Keratinocyte (primary cell): ENCODE results near the gene ATP1A4. TPM values are rescaled to one million over a fixed set of nuclear protein-coding genes. Genes with fewer than 3 reads are reported as not detected.

Experiments used
- DNase-seq: peaks from one replicate; pipeline ENCODE4 v3.0.0-alpha.2; 2011; ENCODE audit warnings: low read depth, missing footprints, low spot score
- FAIRE-seq: peaks from 2 replicates; lab custom pipeline; 2011; peaks lifted over from hg19 to GRCh38; lab: Jason Lieb, UNC
- H2AFZ ChIP-seq: 2 replicates; pipeline ENCODE4 v1.6.0; 2012; ENCODE audit warnings: low read length, control low read depth, inconsistent platforms; ENCODE audit not compliant: control insufficient read depth
- H3K27ac ChIP-seq: 2 replicates; pipeline ENCODE4 v1.5.1; 2011; ENCODE audit warnings: low read length; ENCODE audit not compliant: control insufficient read depth, insufficient read depth
- H3K27me3 ChIP-seq: 3 replicates; pipeline ENCODE4 v1.6.0; 2011; ENCODE audit warnings: low read length; ENCODE audit not compliant: control insufficient read depth, insufficient read depth; ENCODE audit errors: extremely low read depth
- H3K36me3 ChIP-seq, 2 experiments: 2 replicates in 1 of 2; 3 replicates in 1 of 2; pipeline ENCODE4 v1.5.1; 2011; ENCODE audit warnings: low read length in 2 of 2, mild to moderate bottlenecking in 1 of 2; ENCODE audit not compliant: control insufficient read depth in 2 of 2, insufficient read depth in 2 of 2; ENCODE audit errors: extremely low read depth in 1 of 2
- H3K4me1 ChIP-seq: 3 replicates; pipeline ENCODE4 v1.5.1; 2011; ENCODE audit warnings: low read length; ENCODE audit not compliant: control insufficient read depth, insufficient read depth; ENCODE audit errors: extremely low read depth
- H3K4me2 ChIP-seq: 3 replicates; pipeline ENCODE4 v1.6.0; 2011; ENCODE audit warnings: low read depth, low read length; ENCODE audit not compliant: control insufficient read depth, insufficient read depth; ENCODE audit errors: extremely low read depth
- H3K4me3 ChIP-seq, 3 experiments: fragments of 200-600 bp in 1 of 3; sonication (generic) in 1 of 3; 2 replicates in 2 of 3; 3 replicates in 1 of 3; pipeline ENCODE4 v1.5.1; 2011 to 2016; ENCODE audit warnings: low read length in 3 of 3, mild to moderate bottlenecking in 3 of 3, control low read depth in 2 of 3, inconsistent platforms in 1 of 3, low read depth in 1 of 3, mixed read lengths in 1 of 3, mixed run types in 1 of 3, moderate library complexity in 1 of 3; ENCODE audit not compliant: control insufficient read depth in 2 of 3, insufficient read depth in 2 of 3; ENCODE audit errors: extremely low read depth in 1 of 3
- H3K79me2 ChIP-seq: 2 replicates; pipeline ENCODE4 v1.6.0; 2012; ENCODE audit warnings: low read length; ENCODE audit not compliant: control insufficient read depth, insufficient read depth
- H3K9ac ChIP-seq: 3 replicates; pipeline ENCODE4 v1.6.0; 2011; ENCODE audit warnings: low read length; ENCODE audit not compliant: control insufficient read depth, insufficient read depth; ENCODE audit errors: extremely low read depth
- H3K9me1 ChIP-seq: 3 replicates; pipeline ENCODE4 v1.6.0; 2011; ENCODE audit warnings: low read length; ENCODE audit not compliant: control insufficient read depth, insufficient read depth; ENCODE audit errors: extremely low read depth
- H3K9me3 ChIP-seq: 2 replicates; pipeline ENCODE4 v1.5.1; 2012; ENCODE audit warnings: low read depth, low read length; ENCODE audit not compliant: control insufficient read depth
- H4K20me1 ChIP-seq: 3 replicates; pipeline ENCODE4 v1.6.0; 2011; ENCODE audit warnings: low read length; ENCODE audit not compliant: control insufficient read depth, insufficient read depth; ENCODE audit errors: extremely low read depth
- EZH2 ChIP-seq: IDR thresholded peaks from one replicate; pipeline ENCODE4 v1.6.1; 2012; ENCODE audit warnings: inconsistent platforms, mild to moderate bottlenecking, low read length, moderate library complexity
- dilution Hi-C: fragments of 300-500 bp; cut with MboI; formaldehyde crosslinking; loops from one replicate; pipeline ENCODE4 v1.7.0; 2020; ENCODE audit warnings: low sequenced_read_pairs; ENCODE audit not compliant: extremely low pct_ligation_motif_present
- polyA plus RNA-seq, 5 experiments: library from polyadenylated mRNA; depleted of rRNA in 3 of 5; stranded (reverse) in 3 of 5; stranded (forward) in 1 of 5; unstranded in 1 of 5; fragments of >200 nt; gene quantifications; 1 replicate in 1 of 5; 2 replicates in 3 of 5; 3 replicates in 1 of 5; pipeline versions ENCODE4 v1.2.1 to v1.2.3, GENCODE V29; 2011 to 2012; ENCODE audit warnings: missing spikeins in 2 of 5, low read depth in 1 of 5, low replicate concordance in 1 of 5
- TF ChIP-seq, protein P1 (sequence below), 3 experiments: IDR thresholded peaks in 1 of 3; conservative IDR thresholded peaks in 1 of 3; optimal IDR thresholded peaks in 1 of 3; 2 replicates in 2 of 3; 3 replicates in 1 of 3; pipeline versions ENCODE3 to v1.5.1; 2011; ENCODE audit warnings: low read length in 3 of 3, mild to moderate bottlenecking in 3 of 3, moderate library complexity in 2 of 3, control low read depth in 1 of 3, inconsistent platforms in 1 of 3; ENCODE audit not compliant: insufficient read depth in 2 of 3; ENCODE audit errors: extremely low read depth in 1 of 3

The ATP1A4 gene
- polyA plus RNA-seq, 1 donor (not counting 4 experiments of a cell fraction or from before 2014, with no cell fraction given): not detected

DNA sequence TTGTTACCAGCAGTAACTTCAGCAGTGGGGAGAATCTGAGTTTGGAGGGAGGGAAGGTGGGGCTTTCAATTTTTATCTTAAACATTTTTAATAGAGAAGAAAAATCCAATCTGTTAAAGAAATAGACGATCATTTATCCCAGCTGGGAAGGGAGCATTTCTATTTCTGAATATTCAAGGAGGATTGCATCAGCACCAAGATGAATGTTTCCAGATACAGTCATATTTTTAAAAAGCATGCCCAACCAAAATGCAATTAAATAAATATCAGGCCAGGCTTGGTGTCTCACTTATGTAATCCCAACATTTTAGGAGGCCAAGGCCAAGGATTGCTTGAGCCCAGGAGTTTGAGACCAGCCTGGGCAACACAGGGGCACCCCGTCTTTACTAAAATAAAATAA lies 1.7 kb upstream of the ATP1A4 start:
- TF ChIP-seq, protein P1, sequence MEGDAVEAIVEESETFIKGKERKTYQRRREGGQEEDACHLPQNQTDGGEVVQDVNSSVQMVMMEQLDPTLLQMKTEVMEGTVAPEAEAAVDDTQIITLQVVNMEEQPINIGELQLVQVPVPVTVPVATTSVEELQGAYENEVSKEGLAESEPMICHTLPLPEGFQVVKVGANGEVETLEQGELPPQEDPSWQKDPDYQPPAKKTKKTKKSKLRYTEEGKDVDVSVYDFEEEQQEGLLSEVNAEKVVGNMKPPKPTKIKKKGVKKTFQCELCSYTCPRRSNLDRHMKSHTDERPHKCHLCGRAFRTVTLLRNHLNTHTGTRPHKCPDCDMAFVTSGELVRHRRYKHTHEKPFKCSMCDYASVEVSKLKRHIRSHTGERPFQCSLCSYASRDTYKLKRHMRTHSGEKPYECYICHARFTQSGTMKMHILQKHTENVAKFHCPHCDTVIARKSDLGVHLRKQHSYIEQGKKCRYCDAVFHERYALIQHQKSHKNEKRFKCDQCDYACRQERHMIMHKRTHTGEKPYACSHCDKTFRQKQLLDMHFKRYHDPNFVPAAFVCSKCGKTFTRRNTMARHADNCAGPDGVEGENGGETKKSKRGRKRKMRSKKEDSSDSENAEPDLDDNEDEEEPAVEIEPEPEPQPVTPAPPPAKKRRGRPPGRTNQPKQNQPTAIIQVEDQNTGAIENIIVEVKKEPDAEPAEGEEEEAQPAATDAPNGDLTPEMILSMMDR (optimal IDR thresholded peaks at IDR 0.05 in 1 of 3, IDR thresholded peaks at IDR 0.05 in 1 of 3, conservative IDR thresholded peaks at IDR 0.05 in 1 of 3; ENCODE audit: extremely low read depth in 1 of 3, insufficient read depth in 2 of 3, low read length in 3 of 3): no peak
- no peak for TF ChIP-seq EZH2
- Histone ChIP-seq H3K4me2 (peak overlapping the region; percentile 3), H3K9me3 (no peaks in the 10 kb centered on the region), H3K9me1 (no peaks in the 10 kb centered on the region), H2AFZ (no peak overlapping the region), H3K4me1 (peaks cover 3% of the 10 kb centered on the region), H3K27me3 (no peaks in the 10 kb centered on the region), H3K27ac (no peak overlapping the region), H3K4me3 (no peak overlapping the region), H3K36me3 (no peaks in the 10 kb centered on the region), H3K79me2 (no peaks in the 10 kb centered on the region), H4K20me1 (no peaks in the 10 kb centered on the region), H3K9ac (no peak overlapping the region)
- dilution Hi-C loops: no loop called here
- FAIRE-seq (no peak), DNase-seq (no peak)

DNA sequence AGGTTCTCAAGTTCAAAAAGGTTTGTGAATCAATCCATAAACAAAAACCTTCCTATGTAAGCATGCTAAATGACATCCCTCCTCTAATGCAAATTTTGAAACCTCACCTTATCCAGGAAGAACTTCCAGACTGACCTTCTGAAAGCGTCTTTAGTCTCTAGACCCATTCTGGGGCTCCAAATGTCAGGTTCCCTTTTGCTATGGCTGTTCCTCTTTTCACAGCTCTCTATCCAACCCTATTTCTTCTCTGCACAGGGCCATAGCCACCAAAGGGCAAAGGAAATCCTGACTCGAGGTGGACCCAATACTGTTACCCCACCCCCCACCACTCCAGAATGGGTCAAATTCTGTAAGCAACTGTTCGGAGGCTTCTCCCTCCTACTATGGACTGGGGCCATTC lies 3.4 kb downstream of the ATP1A4 start:
- H3K27me3 ChIP-seq: peaks cover 4% of the 10 kb centered on the region
- no peak overlapping the region for H3K4me3 ChIP-seq
- dilution Hi-C loops: no loop called here
- no peak overlapping the region for H2AFZ ChIP-seq
- no peaks in the 10 kb centered on the region for H3K4me1 ChIP-seq
- TF ChIP-seq, protein P1 (optimal IDR thresholded peaks at IDR 0.05 in 1 of 3, IDR thresholded peaks at IDR 0.05 in 1 of 3, conservative IDR thresholded peaks at IDR 0.05 in 1 of 3; ENCODE audit: extremely low read depth in 1 of 3, insufficient read depth in 2 of 3, low read length in 3 of 3): no peak
- no peaks in the 10 kb centered on the region for H3K9me1 ChIP-seq
- no peaks in the 10 kb centered on the region for H3K9me3 ChIP-seq
- no peak for DNase-seq
- no peaks in the 10 kb centered on the region for H3K79me2 ChIP-seq
- no peaks in the 10 kb centered on the region for H3K36me3 ChIP-seq
- no peak overlapping the region for H3K9ac ChIP-seq
- no peaks in the 10 kb centered on the region for H4K20me1 ChIP-seq
- no peak overlapping the region for H3K27ac ChIP-seq
- FAIRE-seq: no peak
- H3K4me2 ChIP-seq: no peak overlapping the region
